ENCODE measurements around the gene CCDC60. TPM values are rescaled to one million over a fixed set of nuclear protein-coding genes. Genes with fewer than 3 reads are reported as not detected.

Gene CCDC60
- total and polyA plus RNA-seq, 2 of the 13 experiments (the other 11 are each of a cell fraction or from before 2014, with no cell fraction given): not detected

- TF ChIP-seq, protein P1, sequence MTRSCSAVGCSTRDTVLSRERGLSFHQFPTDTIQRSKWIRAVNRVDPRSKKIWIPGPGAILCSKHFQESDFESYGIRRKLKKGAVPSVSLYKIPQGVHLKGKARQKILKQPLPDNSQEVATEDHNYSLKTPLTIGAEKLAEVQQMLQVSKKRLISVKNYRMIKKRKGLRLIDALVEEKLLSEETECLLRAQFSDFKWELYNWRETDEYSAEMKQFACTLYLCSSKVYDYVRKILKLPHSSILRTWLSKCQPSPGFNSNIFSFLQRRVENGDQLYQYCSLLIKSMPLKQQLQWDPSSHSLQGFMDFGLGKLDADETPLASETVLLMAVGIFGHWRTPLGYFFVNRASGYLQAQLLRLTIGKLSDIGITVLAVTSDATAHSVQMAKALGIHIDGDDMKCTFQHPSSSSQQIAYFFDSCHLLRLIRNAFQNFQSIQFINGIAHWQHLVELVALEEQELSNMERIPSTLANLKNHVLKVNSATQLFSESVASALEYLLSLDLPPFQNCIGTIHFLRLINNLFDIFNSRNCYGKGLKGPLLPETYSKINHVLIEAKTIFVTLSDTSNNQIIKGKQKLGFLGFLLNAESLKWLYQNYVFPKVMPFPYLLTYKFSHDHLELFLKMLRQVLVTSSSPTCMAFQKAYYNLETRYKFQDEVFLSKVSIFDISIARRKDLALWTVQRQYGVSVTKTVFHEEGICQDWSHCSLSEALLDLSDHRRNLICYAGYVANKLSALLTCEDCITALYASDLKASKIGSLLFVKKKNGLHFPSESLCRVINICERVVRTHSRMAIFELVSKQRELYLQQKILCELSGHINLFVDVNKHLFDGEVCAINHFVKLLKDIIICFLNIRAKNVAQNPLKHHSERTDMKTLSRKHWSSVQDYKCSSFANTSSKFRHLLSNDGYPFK (CRISPR knock-in tag; IDR thresholded peaks at IDR 0.05; ENCODE audit: borderline replicate concordance): no peak
- TF ChIP-seq SRY (CRISPR knock-in tag; IDR thresholded peaks at IDR 0.05) (no peak), SYNCRIP (IDR thresholded peaks at IDR 0.05; ENCODE audit: insufficient read depth, low read depth, low read length) (no peak)
Observed at GRCh38 chr12:119326341-119326740, 8.2 kb upstream of the CCDC60 start (continued).

DNA sequence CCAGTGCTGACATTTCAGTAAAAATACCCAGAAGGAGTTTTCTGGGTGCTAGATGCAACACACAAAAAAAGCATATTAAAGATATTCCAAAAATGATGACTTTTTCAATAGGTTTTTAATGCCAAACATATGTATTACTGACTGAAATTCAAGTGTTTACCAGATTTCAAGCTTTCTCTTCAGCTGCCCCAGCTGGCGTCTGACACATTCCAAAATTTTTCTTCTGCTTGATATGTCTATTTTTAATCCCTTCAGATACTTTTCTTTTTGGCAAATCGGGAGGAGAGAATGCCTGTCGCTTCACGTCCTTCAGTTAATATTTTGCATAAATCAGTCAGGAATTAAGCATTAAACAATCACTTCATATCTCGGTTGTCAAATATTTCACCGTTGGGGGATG lies 7.1 kb upstream of the CCDC60 start:
- no peak overlapping the region for H3K9ac ChIP-seq (ENCODE audit: insufficient read depth, low read depth, low read length)
- H3K4me1 ChIP-seq (ENCODE audit: insufficient read depth, low read length): no peaks in the 10 kb centered on the region
- H3K9me3 ChIP-seq (ENCODE audit: low read length): no peaks in the 10 kb centered on the region
- H3K4me3 ChIP-seq (replicated peaks in 1 of 3; ENCODE audit: insufficient read depth in 1 of 3, low read depth in 2 of 3, low read length in 3 of 3): no peak overlapping the region
- in situ Hi-C loops (cut with HindIII; ENCODE audit: extremely low pct_ligation_motif_present, low pct_unique_long_range_greater_than_20kb) (no loop called here), intact Hi-C loops (cut with micrococcal nuclease; ENCODE audit: unreplicated experiment) (no loop called here)
- ATAC-seq: no peak
- H3K4me2 ChIP-seq (ENCODE audit: low read depth, low read length): no peak overlapping the region
- H3K27me3 ChIP-seq (ENCODE audit: control insufficient read depth in 1 of 2, insufficient read depth in 2 of 2, low read length in 2 of 2): no peaks in the 10 kb centered on the region
- POLR2A ChIA-PET: no interaction called here
- CTCF ChIA-PET (ENCODE audit: low intra/inter-chr PET ratio, low total read pairs): no interaction called here
- no peak for DNase-seq (ENCODE audit: low spot score)
- H3K27ac ChIP-seq (ENCODE audit: extremely low read length, insufficient read depth, low read length): no peak overlapping the region
- H4K20me1 ChIP-seq (ENCODE audit: insufficient read depth, low read length): no peaks in the 10 kb centered on the region
- BruUV-seq (replicated peaks): no TSS peak
- H3K36me3 ChIP-seq (replicated peaks in 1 of 2; ENCODE audit: control insufficient read depth in 1 of 2, insufficient read depth in 2 of 2, low read length in 2 of 2): no peaks in the 10 kb centered on the region
- no peak for FAIRE-seq
- 32% methylated on average over 6 of the region's 6 CpGs for WGBS (ENCODE audit: low lambda C conversion rate)
- H3K79me2 ChIP-seq (ENCODE audit: insufficient read depth, low read length): no peaks in the 10 kb centered on the region
- H2AFZ ChIP-seq (ENCODE audit: low read length): no peak overlapping the region
- TF ChIP-seq ESRRA (CRISPR knock-in tag; IDR thresholded peaks at IDR 0.05; ENCODE audit: low read depth): no peak
- no peak for TF ChIP-seq TAF15 (IDR thresholded peaks at IDR 0.05; ENCODE audit: low read depth, low read length, poor library complexity, severe bottlenecking)
- no peak for TF ChIP-seq ZHX2 (IDR thresholded peaks at IDR 0.05; ENCODE audit: low read depth)
- no peak for TF ChIP-seq ZHX2 (CRISPR knock-in tag; IDR thresholded peaks at IDR 0.05; ENCODE audit: borderline replicate concordance)
- TF ChIP-seq ZNF569 (CRISPR knock-in tag; IDR thresholded peaks at IDR 0.05; ENCODE audit: borderline replicate concordance): no peak
- no peak for TF ChIP-seq POLR2A (IDR thresholded peaks at IDR 0.05; ENCODE audit: insufficient read depth in 1 of 2, low read depth in 2 of 2, low read length in 2 of 2)
- TF ChIP-seq, protein P2, sequence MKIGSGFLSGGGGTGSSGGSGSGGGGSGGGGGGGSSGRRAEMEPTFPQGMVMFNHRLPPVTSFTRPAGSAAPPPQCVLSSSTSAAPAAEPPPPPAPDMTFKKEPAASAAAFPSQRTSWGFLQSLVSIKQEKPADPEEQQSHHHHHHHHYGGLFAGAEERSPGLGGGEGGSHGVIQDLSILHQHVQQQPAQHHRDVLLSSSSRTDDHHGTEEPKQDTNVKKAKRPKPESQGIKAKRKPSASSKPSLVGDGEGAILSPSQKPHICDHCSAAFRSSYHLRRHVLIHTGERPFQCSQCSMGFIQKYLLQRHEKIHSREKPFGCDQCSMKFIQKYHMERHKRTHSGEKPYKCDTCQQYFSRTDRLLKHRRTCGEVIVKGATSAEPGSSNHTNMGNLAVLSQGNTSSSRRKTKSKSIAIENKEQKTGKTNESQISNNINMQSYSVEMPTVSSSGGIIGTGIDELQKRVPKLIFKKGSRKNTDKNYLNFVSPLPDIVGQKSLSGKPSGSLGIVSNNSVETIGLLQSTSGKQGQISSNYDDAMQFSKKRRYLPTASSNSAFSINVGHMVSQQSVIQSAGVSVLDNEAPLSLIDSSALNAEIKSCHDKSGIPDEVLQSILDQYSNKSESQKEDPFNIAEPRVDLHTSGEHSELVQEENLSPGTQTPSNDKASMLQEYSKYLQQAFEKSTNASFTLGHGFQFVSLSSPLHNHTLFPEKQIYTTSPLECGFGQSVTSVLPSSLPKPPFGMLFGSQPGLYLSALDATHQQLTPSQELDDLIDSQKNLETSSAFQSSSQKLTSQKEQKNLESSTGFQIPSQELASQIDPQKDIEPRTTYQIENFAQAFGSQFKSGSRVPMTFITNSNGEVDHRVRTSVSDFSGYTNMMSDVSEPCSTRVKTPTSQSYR (CRISPR knock-in tag; IDR thresholded peaks at IDR 0.05; ENCODE audit: borderline replicate concordance): no peak
- TF ChIP-seq PTBP1 (IDR thresholded peaks at IDR 0.05; ENCODE audit: low read depth, low read length, poor library complexity, severe bottlenecking): no peak
- no peak for TF ChIP-seq RAD51 (IDR thresholded peaks at IDR 0.05; ENCODE audit: borderline replicate concordance)
